NCI-H187 (cell line): Measurements from ENCODE around the gene SPRR1B.
"Not testable (repeated sequence)": the region's sequence is repeated elsewhere in the genome, so short reads cannot be mapped to it uniquely, and the experiment has no call there.

ENCODE experiments used
- DNase-seq, 2 experiments: peaks; one replicate each; lab custom pipeline; 2025; lab: John Stamatoyannopoulos, UW

The SPRR1B gene, protein sequence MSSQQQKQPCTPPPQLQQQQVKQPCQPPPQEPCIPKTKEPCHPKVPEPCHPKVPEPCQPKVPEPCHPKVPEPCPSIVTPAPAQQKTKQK

GRCh38 chr1:153030895-153031294 is at the start of gene SPRR1B:
SPRR1B (plus strand) TSS chr1:153031203; CDS start chr1:153032346, 1,143 bp downstream.
- no peak for DNase-seq

- DNase-seq: no peak
Measured at GRCh38 chr1:152982076-152982475, 48.9 kb upstream of the SPRR1B start.

- no peak for DNase-seq
Measured at GRCh38 chr1:152983234-152983633, 47.8 kb upstream of the SPRR1B start.

GRCh38 chr1:152983743-152984142 is 47.3 kb upstream of the SPRR1B start, which contains the start of gene SPRR1A:
SPRR1A (plus strand) TSS chr1:152984081; CDS start chr1:152985231, 1,150 bp downstream.
- DNase-seq: no peak

DNA sequence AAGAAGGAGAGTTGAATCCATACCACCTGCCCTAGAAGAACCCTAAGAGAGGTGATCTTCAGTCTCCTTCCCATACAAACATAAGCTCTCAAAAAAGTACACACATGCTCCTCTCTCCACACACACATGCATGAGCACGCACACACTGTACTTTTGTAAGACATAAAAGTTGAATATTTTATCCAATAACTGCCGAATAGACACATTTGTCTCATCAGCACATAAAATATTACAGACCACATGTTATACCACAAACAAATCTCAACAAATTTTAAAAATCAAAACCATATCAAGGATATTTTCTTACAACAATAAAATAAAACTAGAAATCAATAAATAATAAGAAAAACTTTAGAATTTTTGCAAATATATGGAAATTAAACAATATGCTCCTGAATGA is 44.4 kb upstream of the SPRR1B start:
- DNase-seq: no peak

GRCh38 chr1:152993186-152993585 is 37.8 kb upstream of the SPRR1B start:
- no peak for DNase-seq

GRCh38 chr1:152995842-152996241 is 35.2 kb upstream of the SPRR1B start:
- no peak for DNase-seq

GRCh38 chr1:152996633-152997400 is 34.2 kb upstream of the SPRR1B start:
- no peak for DNase-seq

GRCh38 chr1:152997901-152998300 is 33.1 kb upstream of the SPRR1B start:
- no peak for DNase-seq

DNA sequence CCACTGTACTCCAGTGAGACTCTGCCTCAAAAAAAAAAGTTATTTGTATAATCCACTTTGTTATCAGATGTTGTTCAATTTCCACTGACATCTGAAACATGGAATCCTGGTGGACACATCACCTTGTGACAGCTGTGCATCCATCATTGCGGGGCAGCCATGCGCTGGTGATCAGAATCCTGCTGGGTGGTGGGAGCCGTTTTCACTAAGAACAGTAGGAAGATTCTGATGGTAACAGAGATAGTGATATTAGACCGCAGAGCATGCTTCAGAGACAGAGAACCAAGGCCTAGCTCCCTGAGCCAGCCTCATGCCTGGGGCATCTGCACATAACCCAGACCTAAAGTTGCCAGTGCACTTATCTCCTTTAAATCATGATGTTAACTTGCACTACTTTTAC is 32.5 kb upstream of the SPRR1B start:
- DNase-seq: no peak

DNA sequence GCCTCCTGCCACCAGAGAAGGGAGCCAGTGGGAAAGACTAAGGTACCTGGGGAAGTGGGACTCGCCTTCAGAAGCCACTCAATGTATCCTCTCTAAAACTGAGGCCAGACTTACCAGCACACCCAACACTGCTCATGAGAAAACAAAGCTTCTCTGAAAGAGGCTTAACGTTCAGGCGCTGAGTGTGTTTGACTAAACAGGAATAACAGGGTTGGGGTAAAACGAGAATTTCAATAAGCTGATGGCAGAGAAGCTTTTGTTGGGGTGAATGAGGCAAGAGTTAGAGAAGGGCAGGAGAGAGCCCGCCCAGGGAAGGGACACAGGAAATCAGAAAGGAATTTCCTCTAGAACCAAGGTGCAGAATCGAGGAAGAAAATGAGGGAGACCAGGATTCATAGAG is 31.2 kb upstream of the SPRR1B start:
- DNase-seq: no peak

DNA sequence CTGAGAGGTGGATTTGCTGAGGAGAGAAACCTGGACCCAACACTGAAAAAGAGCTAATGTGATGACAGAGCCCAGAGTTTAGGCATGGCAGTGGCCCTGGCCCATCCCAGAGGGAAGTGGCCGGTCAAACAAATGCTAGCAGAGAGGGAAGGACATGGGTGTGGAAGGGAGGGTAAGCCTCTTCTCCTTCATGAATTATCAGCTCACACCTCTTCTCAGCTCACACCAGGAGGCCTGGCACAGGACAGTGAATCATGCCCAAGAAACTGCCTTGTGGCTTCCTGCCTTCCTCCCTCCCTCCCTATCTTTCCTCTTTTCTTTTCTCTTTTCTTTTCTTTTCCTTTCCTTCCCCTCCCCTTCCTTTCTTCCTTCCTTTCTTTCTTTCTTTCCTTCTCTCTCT is 30.7 kb upstream of the SPRR1B start:
- no peak for DNase-seq

- DNase-seq: no peak
Measured at GRCh38 chr1:153001382-153001781, 29.6 kb upstream of the SPRR1B start, which contains the start of gene SPRR3. SPRR3 (plus strand) TSS chr1:153001749; CDS start chr1:153003021, 1,272 bp downstream.

DNA sequence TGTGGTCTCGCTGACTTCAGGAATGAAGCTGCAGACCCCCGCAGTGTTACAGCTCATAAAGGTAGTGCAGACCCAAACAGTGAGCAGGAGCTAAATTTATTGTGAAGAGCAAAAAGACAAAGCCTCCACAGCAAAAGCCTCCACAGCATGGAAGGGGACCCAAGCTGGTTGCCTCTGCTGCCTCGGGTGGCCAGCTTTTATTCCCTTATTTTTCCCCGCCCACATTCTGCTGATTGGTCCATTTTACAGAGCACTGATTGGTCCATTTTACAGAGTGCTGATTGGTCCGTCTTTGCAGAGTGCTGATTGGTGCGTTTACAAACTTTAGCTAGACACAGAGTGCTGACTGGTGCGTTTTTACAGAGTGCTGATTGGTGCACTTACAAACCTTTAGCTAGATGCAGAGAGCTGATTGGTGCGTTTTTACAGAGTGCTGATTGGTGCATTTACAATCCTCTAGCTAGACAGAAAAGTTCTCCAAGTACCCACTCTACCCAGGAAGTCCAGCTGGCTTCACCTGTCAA is 19.7 kb upstream of the SPRR1B start:
- DNase-seq: not testable (repeated sequence)

DNA sequence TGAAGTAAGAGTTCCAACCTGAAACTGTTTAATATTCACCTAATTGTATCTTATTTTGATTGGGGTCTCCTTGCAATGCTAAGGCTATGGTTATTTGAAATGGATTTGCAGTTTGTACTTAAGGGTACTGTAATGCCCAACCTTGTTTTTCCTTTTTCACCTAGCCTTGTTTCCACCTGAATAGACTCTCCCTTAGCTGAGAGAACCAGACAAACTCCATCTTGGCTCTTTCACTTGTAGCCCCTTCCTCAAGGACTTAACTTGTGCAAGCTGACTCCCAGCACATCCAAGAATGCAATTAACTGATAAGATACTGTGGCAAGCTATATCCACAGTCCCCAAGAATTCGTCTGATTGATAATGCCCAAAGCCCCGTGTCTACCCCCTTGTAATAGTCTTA is 9.2 kb upstream of the SPRR1B start:
- not testable (repeated sequence) for DNase-seq

- not testable (repeated sequence) for DNase-seq
Measured at GRCh38 chr1:153022340-153022739, 8.7 kb upstream of the SPRR1B start.

DNA sequence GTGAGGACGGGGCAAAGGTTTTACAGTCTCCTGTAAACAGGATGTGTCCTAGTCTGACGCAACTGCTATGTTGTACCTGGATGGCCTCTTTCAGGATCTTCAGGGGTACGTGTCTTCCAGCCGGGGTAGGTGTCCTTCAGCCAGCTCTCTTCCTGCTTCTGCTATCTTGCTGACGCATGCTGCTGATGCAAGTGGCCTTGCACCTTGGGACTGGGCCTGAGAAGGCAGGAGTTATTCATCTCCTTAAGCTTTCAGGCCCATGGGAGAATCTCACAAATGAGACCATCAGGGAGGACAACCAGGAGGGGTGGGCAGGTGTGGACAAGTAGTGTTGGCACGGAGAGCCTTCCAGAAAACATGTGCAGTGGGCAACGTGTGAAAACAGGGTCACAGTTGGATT is 7.9 kb upstream of the SPRR1B start:
- no peak for DNase-seq

DNA sequence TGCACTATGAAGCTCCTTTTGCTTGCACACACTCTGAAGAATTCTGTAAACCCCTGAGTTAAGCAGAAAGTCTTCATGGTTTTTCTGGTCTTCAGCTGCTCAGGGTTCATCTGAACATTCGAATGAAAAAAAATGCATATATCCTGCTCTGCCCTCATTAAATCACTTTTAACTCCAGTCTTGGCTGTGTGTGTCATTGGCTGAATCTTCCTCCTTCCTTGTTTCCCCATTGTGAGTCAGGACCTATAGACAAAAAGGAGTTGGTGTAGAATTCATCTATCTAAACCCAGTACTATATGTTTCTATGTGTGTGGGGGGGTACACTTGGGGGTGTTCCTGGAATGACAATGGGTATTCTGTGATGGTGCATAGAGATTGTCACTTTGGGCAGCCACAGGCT is 6.6 kb upstream of the SPRR1B start:
- no peak for DNase-seq

DNA sequence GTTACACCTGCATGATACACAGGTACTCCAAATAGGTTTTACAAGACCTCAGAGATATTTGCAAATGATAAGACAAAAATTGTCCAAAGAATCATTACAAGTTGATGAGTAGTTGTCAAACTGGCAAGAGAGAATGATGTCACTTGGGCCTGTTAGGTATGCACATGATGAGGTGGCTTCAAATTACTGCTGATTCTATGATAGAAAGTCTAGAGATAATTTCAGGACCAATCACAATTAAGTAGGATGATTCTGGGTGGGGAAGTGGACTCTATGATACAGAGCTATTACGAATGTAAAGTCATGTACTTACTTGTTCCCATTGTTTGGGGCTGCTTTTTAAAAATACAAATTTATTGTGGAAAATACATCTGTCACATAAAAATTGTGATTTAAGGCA is 5.2 kb upstream of the SPRR1B start:
- DNase-seq: no peak

- DNase-seq: no peak
Measured at GRCh38 chr1:153028766-153029165, 2.2 kb upstream of the SPRR1B start.

DNA sequence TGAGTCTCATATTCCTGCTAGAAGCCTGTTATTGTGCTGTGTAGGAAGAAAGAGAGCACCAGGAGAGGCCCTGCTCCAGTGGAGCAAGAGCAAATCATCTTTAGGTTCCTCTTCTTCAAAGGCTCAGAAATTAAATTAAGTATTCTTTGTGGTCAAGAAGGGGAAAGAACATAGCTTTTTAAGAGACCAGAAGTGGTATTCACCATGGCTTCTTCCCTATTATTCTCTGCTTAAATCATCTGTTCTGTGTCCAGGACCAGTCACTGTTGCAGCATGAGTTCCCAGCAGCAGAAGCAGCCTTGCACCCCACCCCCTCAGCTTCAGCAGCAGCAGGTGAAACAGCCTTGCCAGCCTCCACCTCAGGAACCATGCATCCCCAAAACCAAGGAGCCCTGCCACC is 1.1 kb downstream of the SPRR1B start:
- no peak for DNase-seq

GRCh38 chr1:153032677-153033308 is 1.8 kb downstream of the SPRR1B start:
- DNase-seq: no peak

GRCh38 chr1:153035211-153035610 is 4.2 kb downstream of the SPRR1B start:
- DNase-seq: no peak
